HCT116 (cell line): ENCODE results near the gene IFT20. TPM values are rescaled to one million over a fixed set of nuclear protein-coding genes. Genes with fewer than 3 reads are reported as not detected.

Experiments
- ATAC-seq: fragments of 200-7000 bp; cut with Tn5 transposase; 2 replicates; pipeline ENCODE4 v1.9.1; 2020; ENCODE audit warnings: mild to moderate bottlenecking, moderate library complexity
- BruUV-seq: library from RNA; stranded (reverse); fragments of 400-500 nt; replicated peaks from 2 replicates; lab custom pipeline; 2021; lab: Mats Ljungman, UMichigan
- CTCF ChIA-PET: fragments of 300-600 bp; sonication (Branson Sonifier 250); formaldehyde crosslinking; loops from one replicate; lab custom pipeline; 2021; ENCODE audit warnings: antibody characterized with exemption; lab: Charles Lee
- POLR2A ChIA-PET: fragments of 300-600, 350-600 bp; sonication (Branson Sonifier 250); formaldehyde crosslinking; loops from one replicate; lab custom pipeline; 2021; ENCODE audit warnings: antibody characterized with exemption; lab: Charles Lee
- RAD21 ChIA-PET, 2 experiments: fragments of 300-600 bp; sonication (Branson Sonifier 250); formaldehyde crosslinking; loops; one replicate each; lab custom pipeline; 2023; ENCODE audit warnings: low total read pairs in 2 of 2; ENCODE audit not compliant: uncharacterized antibody in 2 of 2, unreplicated experiment in 2 of 2, low non-redundant PET in 1 of 2; lab: Charles Lee
- DNase-seq: peaks from one replicate; pipeline ENCODE4 v3.0.0-alpha.2; 2010; ENCODE audit warnings: low read depth, low spot score
- H2AFZ ChIP-seq: fragments of 200-600 bp; shearing (Covaris generic), sonication (generic); 2 replicates; pipeline ENCODE4 v1.6.1; 2017; ENCODE audit warnings: low read depth, mixed run types, mixed read lengths, antibody characterized with exemption, low read length; ENCODE audit not compliant: poor library complexity, severe bottlenecking
- H3K27ac ChIP-seq: 2 replicates; pipeline ENCODE4 v1.5.1; 2012; ENCODE audit warnings: low read depth, low read length
- H3K27me3 ChIP-seq: fragments of 200-600 bp; sonication (generic); 2 replicates; pipeline ENCODE4 v1.6.1; 2016; ENCODE audit warnings: mixed run types, low read length, mixed read lengths; ENCODE audit not compliant: insufficient read depth
- H3K36me3 ChIP-seq, 2 experiments: fragments of 200-500 bp in 1 of 2; fragments of 200-600 bp in 1 of 2; sonication (Bioruptor generic) in 1 of 2; sonication (generic) in 1 of 2; 2 replicates each; pipeline versions ENCODE4 v1.5.1 to v1.6.1; 2014 to 2016; ENCODE audit warnings: low read length in 2 of 2, inconsistent platforms in 1 of 2, mixed read lengths in 1 of 2, mixed run types in 1 of 2; ENCODE audit not compliant: insufficient read depth in 2 of 2, control insufficient read depth in 1 of 2
- H3K4me1 ChIP-seq, 2 experiments: fragments of 200-600 bp in 1 of 2; sonication (generic) in 1 of 2; 2 replicates each; pipeline versions ENCODE4 v1.5.1 to v1.6.1; 2012 to 2017; ENCODE audit warnings: low read length in 2 of 2, inconsistent platforms in 1 of 2, mild to moderate bottlenecking in 1 of 2, mixed read lengths in 1 of 2, mixed run types in 1 of 2, moderate library complexity in 1 of 2; ENCODE audit not compliant: insufficient read depth in 2 of 2, control insufficient read depth in 1 of 2
- H3K4me2 ChIP-seq: fragments of 200-600 bp; sonication (generic); 2 replicates; pipeline ENCODE4 v1.6.1; 2017; ENCODE audit warnings: mixed run types, low read length, mixed read lengths
- H3K4me3 ChIP-seq, 2 experiments: fragments of 200-600 bp in 1 of 2; sonication (generic) in 1 of 2; replicated peaks in 1 of 2; 2 replicates each; pipeline ENCODE4 v1.5.1; 2011 to 2016; ENCODE audit warnings: low read length in 2 of 2, control low read depth in 1 of 2, low read depth in 1 of 2, mild to moderate bottlenecking in 1 of 2, mixed read lengths in 1 of 2, mixed run types in 1 of 2
- H3K79me2 ChIP-seq: fragments of 200-600 bp; sonication (generic); 2 replicates; pipeline ENCODE4 v1.6.1; 2017; ENCODE audit warnings: mild to moderate bottlenecking, mixed run types, low read length, moderate library complexity, mixed read lengths; ENCODE audit not compliant: insufficient read depth
- H3K9ac ChIP-seq: fragments of 200-600 bp; sonication (generic); 2 replicates; pipeline ENCODE4 v1.6.1; 2016; ENCODE audit warnings: low read length, mixed read lengths
- H3K9me2 ChIP-seq: fragments of 200-600 bp; sonication (generic), shearing (Covaris generic); 2 replicates; pipeline ENCODE4 v1.6.1; 2017; ENCODE audit warnings: mixed run types, mild to moderate bottlenecking, moderate library complexity; ENCODE audit not compliant: insufficient read depth
- H3K9me3 ChIP-seq, 2 experiments: fragments of 200-500 bp in 1 of 2; fragments of 200-600 bp in 1 of 2; sonication (Bioruptor generic) in 1 of 2; sonication (generic) in 1 of 2; 2 replicates each; pipeline ENCODE4 v1.6.1; 2014 to 2017; ENCODE audit warnings: low read length in 2 of 2, mixed read lengths in 2 of 2, inconsistent platforms in 1 of 2, low read depth in 1 of 2, mild to moderate bottlenecking in 1 of 2, mixed run types in 1 of 2, moderate library complexity in 1 of 2; ENCODE audit not compliant: control insufficient read depth in 1 of 2, insufficient read depth in 1 of 2
- H4K20me1 ChIP-seq: fragments of 200-600 bp; sonication (generic), shearing (Covaris generic); 2 replicates; pipeline ENCODE4 v1.6.1; 2017; ENCODE audit warnings: mixed run types, mild to moderate bottlenecking, moderate library complexity; ENCODE audit not compliant: insufficient read depth
- CEBPB ChIP-seq: IDR thresholded peaks from 2 replicates; pipeline ENCODE4 v1.6.1; 2012; ENCODE audit warnings: low read depth
- CTCF ChIP-seq, 3 experiments: fragments of 200-600 bp in 1 of 3; sonication (generic) in 1 of 3; IDR thresholded peaks in 2 of 3; conservative IDR thresholded peaks in 1 of 3; 2 replicates each; pipeline ENCODE4 v1.5.1; 2012 to 2017; ENCODE audit warnings: low read depth in 2 of 3, low read length in 2 of 3, antibody characterized with exemption in 1 of 3, borderline replicate concordance in 1 of 3, control low read depth in 1 of 3, mild to moderate bottlenecking in 1 of 3, mixed read lengths in 1 of 3, mixed run types in 1 of 3, moderate library complexity in 1 of 3; ENCODE audit not compliant: insufficient read depth in 1 of 3
- EZH2phosphoT487 ChIP-seq: fragments of 200-600 bp; IDR thresholded peaks from 2 replicates; pipeline ENCODE4 v1.6.1; 2018; ENCODE audit warnings: antibody characterized with exemption, borderline replicate concordance
- POLR2AphosphoS5 ChIP-seq: IDR thresholded peaks from 2 replicates; pipeline ENCODE4 v1.6.1; 2011; ENCODE audit warnings: mild to moderate bottlenecking, low read depth, low read length, moderate library complexity
- TCF7L2 ChIP-seq: IDR thresholded peaks from 2 replicates; pipeline ENCODE4 v1.7.0; 2011; ENCODE audit warnings: borderline replicate concordance, inconsistent platforms; ENCODE audit not compliant: insufficient read depth, insufficient read length; ENCODE audit errors: extremely low read depth
- intact Hi-C: fragments of 100-400 bp; cut with micrococcal nuclease; formaldehyde crosslinking; loops from 2 replicates; pipeline ENCODE4 v1.10.0; 2022
- total RNA-seq: library from RNA; stranded (reverse); gene quantifications from one replicate; pipeline ENCODE4 v1.2.1, GENCODE V29; 2021; ENCODE audit not compliant: unreplicated experiment
- TF ChIP-seq, protein P1 (sequence below): IDR thresholded peaks from 2 replicates; pipeline ENCODE4 v1.6.1; 2012
- TF ChIP-seq, protein P2 (sequence below): IDR thresholded peaks from 2 replicates; pipeline ENCODE4 v1.6.1; 2012

The IFT20 gene
- total RNA-seq, 1 experiment from 2014 or later: 21.7 TPM

DNA sequence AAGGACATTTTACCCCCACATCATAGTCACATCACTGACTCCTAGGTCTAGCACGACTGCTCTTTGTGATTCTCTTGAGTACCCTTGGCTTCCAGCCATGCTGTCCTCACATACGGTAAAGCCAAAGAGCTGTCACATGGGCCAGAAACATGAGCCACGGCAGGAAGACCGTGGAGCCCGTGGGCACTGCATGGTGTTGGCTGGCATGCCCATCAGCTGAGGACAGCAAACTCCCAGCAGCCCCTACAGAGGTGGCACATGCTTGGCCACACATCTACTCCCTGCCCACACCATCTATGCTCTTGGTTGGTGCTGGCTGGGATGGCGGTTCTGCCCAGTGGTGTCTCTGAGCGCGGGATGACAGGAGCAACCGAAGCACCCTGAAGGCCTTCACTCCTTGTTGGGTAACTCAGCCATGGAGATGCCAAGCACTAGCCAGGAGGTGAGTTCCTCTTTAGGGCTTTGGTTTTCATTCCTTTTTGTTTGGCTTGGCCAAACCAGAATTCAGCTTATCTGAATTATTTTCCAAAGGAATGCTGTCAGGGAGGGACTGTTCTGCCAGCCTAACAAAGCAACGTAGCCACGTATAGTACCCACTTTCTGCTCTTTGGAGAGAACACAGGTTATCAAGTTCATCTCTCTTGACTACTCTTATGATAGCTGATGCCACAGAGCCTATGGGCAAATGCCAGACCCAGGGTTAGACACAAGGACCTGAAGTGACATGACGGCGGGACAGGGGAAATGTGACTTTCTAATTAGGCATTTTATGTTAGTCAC is 10.3 kb upstream of the IFT20 start:
- DNase-seq (no peak), ATAC-seq (no peak)
- POLR2A ChIA-PET: no interaction called here
- H4K20me1 ChIP-seq: no peaks in the 10 kb centered on the region
- RAD21 ChIA-PET: no interaction called here
- CTCF ChIA-PET: interaction anchor here (1.0 kb wide), 1 partner anchor 9 kb away, joined by 3 read pairs; no protein-coding TSS in a partner anchor
- H3K27ac ChIP-seq: no peak overlapping the region
- H3K4me2 ChIP-seq: no peak overlapping the region
- peaks cover 38 to 62% of the 10 kb centered on the region in 2 experiments for H3K36me3 ChIP-seq
- TF ChIP-seq TCF7L2 (no peak), POLR2AphosphoS5 (peak; percentile 41)
- TF ChIP-seq, all 23 proteins: peak for 1
- H3K4me3 ChIP-seq: no peak overlapping the region
- no peaks in the 10 kb centered on the region for H3K9me2 ChIP-seq
- H3K79me2 ChIP-seq: no peaks in the 10 kb centered on the region
- H2AFZ ChIP-seq: no peak overlapping the region
- H3K27me3 ChIP-seq: no peaks in the 10 kb centered on the region
- peaks cover 0 to 9% of the 10 kb centered on the region in 2 experiments; a peak in 2 of 4 replicates for H3K4me1 ChIP-seq
- no peak overlapping the region for H3K9ac ChIP-seq
- BruUV-seq: no TSS peak
- H3K9me3 ChIP-seq: no peaks in the 10 kb centered on the region
- intact Hi-C loops: no loop called here

- intact Hi-C loops: no loop called here
- H3K36me3 ChIP-seq: peaks cover 35 to 63% of the 10 kb centered on the region in 2 experiments
Measured at GRCh38 chr17:28344435-28344901, 9.2 kb upstream of the IFT20 start.

More at GRCh38 chr17:28344435-28344901, 9.2 kb upstream of the IFT20 start:
- H2AFZ ChIP-seq: no peak overlapping the region
- no peak overlapping the region for H3K4me3 ChIP-seq
- no peaks in the 10 kb centered on the region for H3K27me3 ChIP-seq
- RAD21 ChIA-PET: no interaction called here
- TF ChIP-seq, protein P1, sequence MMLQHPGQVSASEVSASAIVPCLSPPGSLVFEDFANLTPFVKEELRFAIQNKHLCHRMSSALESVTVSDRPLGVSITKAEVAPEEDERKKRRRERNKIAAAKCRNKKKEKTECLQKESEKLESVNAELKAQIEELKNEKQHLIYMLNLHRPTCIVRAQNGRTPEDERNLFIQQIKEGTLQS: no peak
- TF ChIP-seq EZH2phosphoT487: no peak
- no peak for TF ChIP-seq CEBPB
- TF ChIP-seq, protein P2, sequence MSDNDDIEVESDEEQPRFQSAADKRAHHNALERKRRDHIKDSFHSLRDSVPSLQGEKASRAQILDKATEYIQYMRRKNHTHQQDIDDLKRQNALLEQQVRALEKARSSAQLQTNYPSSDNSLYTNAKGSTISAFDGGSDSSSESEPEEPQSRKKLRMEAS: no peak
- TF ChIP-seq CTCF (IDR thresholded peaks at IDR 0.05 in 2 of 3, conservative IDR thresholded peaks at IDR 0.05 in 1 of 3; ENCODE audit: borderline replicate concordance in 1 of 3, insufficient read depth in 1 of 3, low read depth in 2 of 3, low read length in 2 of 3): no peak
- H4K20me1 ChIP-seq: no peaks in the 10 kb centered on the region
- CTCF ChIA-PET: no interaction called here
- no peak overlapping the region for H3K27ac ChIP-seq
- H3K79me2 ChIP-seq: no peaks in the 10 kb centered on the region; the same call in 1 of the 2 replicates
- H3K4me1 ChIP-seq: peaks cover 0 to 9% of the 10 kb centered on the region in 2 experiments; a peak in 2 of 4 replicates
- H3K9me3 ChIP-seq: no peaks in the 10 kb centered on the region
- no peak overlapping the region for H3K4me2 ChIP-seq
- ATAC-seq: no peak
- H3K9ac ChIP-seq: no peak overlapping the region
- no peaks in the 10 kb centered on the region for H3K9me2 ChIP-seq
- no TSS peak for BruUV-seq
- POLR2A ChIA-PET: no interaction called here
- DNase-seq: no peak
